ENCODE data around the gene SPNS2.

- TF ChIP-seq, protein P1, sequence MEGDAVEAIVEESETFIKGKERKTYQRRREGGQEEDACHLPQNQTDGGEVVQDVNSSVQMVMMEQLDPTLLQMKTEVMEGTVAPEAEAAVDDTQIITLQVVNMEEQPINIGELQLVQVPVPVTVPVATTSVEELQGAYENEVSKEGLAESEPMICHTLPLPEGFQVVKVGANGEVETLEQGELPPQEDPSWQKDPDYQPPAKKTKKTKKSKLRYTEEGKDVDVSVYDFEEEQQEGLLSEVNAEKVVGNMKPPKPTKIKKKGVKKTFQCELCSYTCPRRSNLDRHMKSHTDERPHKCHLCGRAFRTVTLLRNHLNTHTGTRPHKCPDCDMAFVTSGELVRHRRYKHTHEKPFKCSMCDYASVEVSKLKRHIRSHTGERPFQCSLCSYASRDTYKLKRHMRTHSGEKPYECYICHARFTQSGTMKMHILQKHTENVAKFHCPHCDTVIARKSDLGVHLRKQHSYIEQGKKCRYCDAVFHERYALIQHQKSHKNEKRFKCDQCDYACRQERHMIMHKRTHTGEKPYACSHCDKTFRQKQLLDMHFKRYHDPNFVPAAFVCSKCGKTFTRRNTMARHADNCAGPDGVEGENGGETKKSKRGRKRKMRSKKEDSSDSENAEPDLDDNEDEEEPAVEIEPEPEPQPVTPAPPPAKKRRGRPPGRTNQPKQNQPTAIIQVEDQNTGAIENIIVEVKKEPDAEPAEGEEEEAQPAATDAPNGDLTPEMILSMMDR (IDR thresholded peaks at IDR 0.05 in 2 of 3, conservative IDR thresholded peaks at IDR 0.05 in 1 of 3; ENCODE audit: borderline replicate concordance in 1 of 3, insufficient read depth in 1 of 3, low read depth in 2 of 3, low read length in 2 of 3) = no peak
- TF ChIP-seq, protein P2, sequence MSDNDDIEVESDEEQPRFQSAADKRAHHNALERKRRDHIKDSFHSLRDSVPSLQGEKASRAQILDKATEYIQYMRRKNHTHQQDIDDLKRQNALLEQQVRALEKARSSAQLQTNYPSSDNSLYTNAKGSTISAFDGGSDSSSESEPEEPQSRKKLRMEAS (IDR thresholded peaks at IDR 0.05) = no peak
- TF ChIP-seq ELF1 (IDR thresholded peaks at IDR 0.05; ENCODE audit: borderline replicate concordance, low read depth) (no peak), ZNF274 (IDR thresholded peaks at IDR 0.05; ENCODE audit: low read depth, low read length) (no peak), JUND (IDR thresholded peaks at IDR 0.05) (no peak)
- TF ChIP-seq, protein P3, sequence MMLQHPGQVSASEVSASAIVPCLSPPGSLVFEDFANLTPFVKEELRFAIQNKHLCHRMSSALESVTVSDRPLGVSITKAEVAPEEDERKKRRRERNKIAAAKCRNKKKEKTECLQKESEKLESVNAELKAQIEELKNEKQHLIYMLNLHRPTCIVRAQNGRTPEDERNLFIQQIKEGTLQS (IDR thresholded peaks at IDR 0.05) = no peak
Observed at GRCh38 chr17:4497101-4497824, 1.4 kb upstream of the SPNS2 start.

Measured in HCT116 (cell line).